Right lobe of liver (tissue), 6 donors: ENCODE results near the gene SPINT2. TPM values are rescaled to one million over a fixed set of nuclear protein-coding genes. Genes with fewer than 3 reads are reported as not detected.

Source experiments
- ATAC-seq, 4 donors: fragments of 200-7000 bp; cut with Tn5 transposase; one replicate each; pipeline ENCODE4 v1.9.1; 2020; ENCODE audit warnings: mild to moderate bottlenecking in 4 of 4, moderate library complexity in 4 of 4
- DNase-seq, 3 donors: peaks; one replicate each; pipeline ENCODE4 v3.0.0-alpha.2; 2020
- H3K27ac ChIP-seq, 3 donors: fragments of 200-600 bp; one replicate each; pipeline ENCODE4 v1.8.0; 2022
- H3K27me3 ChIP-seq, 2 donors: fragments of 200-600 bp; one replicate each; pipeline ENCODE4 v1.8.0; 2022
- H3K36me3 ChIP-seq, 4 donors: fragments of 200-600 bp; sonication (generic) in 1 of 4; one replicate each; pipeline versions ENCODE4 v1.5.1 to v1.8.0; 2017 to 2022; ENCODE audit warnings: control low read depth in 1 of 4
- H3K4me1 ChIP-seq, 4 donors: fragments of 200-600 bp; sonication (generic) in 1 of 4; one replicate each; pipeline versions ENCODE4 v1.5.1 to v1.8.0; 2017 to 2022; ENCODE audit warnings: control low read depth in 1 of 4
- H3K4me3 ChIP-seq, 3 donors: fragments of 200-600 bp; one replicate each; pipeline ENCODE4 v1.8.0; 2022
- H3K9me3 ChIP-seq, 4 donors: fragments of 200-600 bp; sonication (generic) in 1 of 4; one replicate each; pipeline versions ENCODE4 v1.5.1 to v1.8.0; 2017 to 2022; ENCODE audit warnings: control low read depth in 1 of 4
- POLR2A ChIP-seq: fragments of 450-650 bp; IDR thresholded peaks from one replicate; pipeline ENCODE4 v1.6.1; 2017; ENCODE audit warnings: antibody characterized with exemption, mild to moderate bottlenecking
- WGBS: methylation state at CpG from one replicate; pipeline ENCODE4 v1.1.6; 2018; ENCODE audit warnings: low coverage, low lambda C conversion rate; ENCODE audit not compliant: insufficient coverage; ENCODE audit errors: missing lambda C conversion rate; 5-methylcytosine and 5-hydroxymethylcytosine counted together
- intact Hi-C, 2 donors: fragments of 100-400 bp; cut with DNase I; formaldehyde crosslinking; loops; one replicate each; pipeline versions ENCODE4 v1.11.2 to v1.14.1; 2022
- total RNA-seq, 6 experiments: library from RNA; depleted of rRNA in 2 of 6; stranded (reverse); fragments of >200 nt in 2 of 6; fragmentation: NEBNext Ultra II Directional in 3 of 6; extraction: Animal tissue kit (Norgen Biotek cat#: 25700) in 3 of 6; gene quantifications; one replicate each; pipeline versions ENCODE4 v1.1.0 to v1.2.4, GENCODE V29; 2016 to 2023
- TF ChIP-seq, protein P1 (sequence below), 4 donors: fragments of 200-600 bp in 3 of 4; fragments of 450-650 bp in 1 of 4; IDR thresholded peaks; one replicate each; pipeline versions ENCODE4 v1.5.1 to v1.8.0; 2016 to 2022; ENCODE audit warnings: antibody characterized with exemption in 4 of 4, mild to moderate bottlenecking in 2 of 4
- donor health status: DM: no; HTN: yes; CAD: no.
- donor health status: DM: no; HTN: no; CAD: no.
- donor health status: DM: no; HTN: no; CAD: no.
- donor health status: DM: no; HTN: yes; CAD: no.
- donor health status: DM: no; HTN: yes; CAD: no.

SPINT2 gene
- total RNA-seq, 6 experiments from 2014 or later = 3.5 to 19.1 (median 6.2) TPM

DNA sequence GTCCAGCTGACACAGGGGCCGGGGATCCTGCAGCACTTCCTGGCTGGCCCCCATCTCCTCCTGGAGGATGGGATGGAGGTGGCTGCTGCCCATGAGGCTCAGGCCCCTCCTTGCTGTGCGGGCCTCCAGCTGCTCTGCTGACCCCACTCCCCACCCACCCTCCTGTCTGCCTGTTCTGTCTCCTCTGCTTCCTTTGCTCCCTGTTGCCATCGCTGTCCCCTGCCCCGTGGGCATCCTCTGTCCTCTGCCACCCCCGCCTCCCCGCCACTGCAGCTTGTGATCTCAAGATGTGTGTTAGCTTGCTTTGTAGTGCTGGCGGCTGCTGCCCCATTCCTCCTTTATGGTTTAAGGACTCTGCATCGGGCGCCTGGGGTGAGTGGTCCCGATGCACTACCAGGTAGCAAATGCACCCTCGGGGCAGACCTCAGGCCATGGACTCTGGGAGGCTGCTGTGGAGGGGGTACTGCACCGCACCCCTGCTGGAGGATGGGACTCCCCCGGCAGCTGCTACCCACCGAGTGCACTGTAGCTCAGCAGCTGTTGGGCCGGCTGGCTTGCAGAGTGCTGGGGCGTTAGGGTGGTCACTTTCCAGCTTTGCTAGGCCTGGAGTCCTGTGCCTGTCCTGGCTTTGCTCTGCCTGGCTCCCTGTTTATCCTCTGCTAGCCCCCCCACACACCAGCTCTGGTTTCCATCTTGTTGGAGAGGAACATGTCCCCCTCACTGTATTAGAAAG, 23.9 kb downstream of the SPINT2 start:
- H3K27ac ChIP-seq = no peak overlapping the region
- no peak overlapping the region for H3K4me3 ChIP-seq
- peaks cover 0 to 3% (median 0%) of the 10 kb centered on the region in 4 donors for H3K4me1 ChIP-seq
- H3K36me3 ChIP-seq = no peaks in the 10 kb centered on the region
- intact Hi-C loops = no loop called here
- H3K27me3 ChIP-seq = no peaks in the 10 kb centered on the region
- ATAC-seq (no peak), DNase-seq (no peak)
- no peak for TF ChIP-seq POLR2A
- TF ChIP-seq, protein P1, sequence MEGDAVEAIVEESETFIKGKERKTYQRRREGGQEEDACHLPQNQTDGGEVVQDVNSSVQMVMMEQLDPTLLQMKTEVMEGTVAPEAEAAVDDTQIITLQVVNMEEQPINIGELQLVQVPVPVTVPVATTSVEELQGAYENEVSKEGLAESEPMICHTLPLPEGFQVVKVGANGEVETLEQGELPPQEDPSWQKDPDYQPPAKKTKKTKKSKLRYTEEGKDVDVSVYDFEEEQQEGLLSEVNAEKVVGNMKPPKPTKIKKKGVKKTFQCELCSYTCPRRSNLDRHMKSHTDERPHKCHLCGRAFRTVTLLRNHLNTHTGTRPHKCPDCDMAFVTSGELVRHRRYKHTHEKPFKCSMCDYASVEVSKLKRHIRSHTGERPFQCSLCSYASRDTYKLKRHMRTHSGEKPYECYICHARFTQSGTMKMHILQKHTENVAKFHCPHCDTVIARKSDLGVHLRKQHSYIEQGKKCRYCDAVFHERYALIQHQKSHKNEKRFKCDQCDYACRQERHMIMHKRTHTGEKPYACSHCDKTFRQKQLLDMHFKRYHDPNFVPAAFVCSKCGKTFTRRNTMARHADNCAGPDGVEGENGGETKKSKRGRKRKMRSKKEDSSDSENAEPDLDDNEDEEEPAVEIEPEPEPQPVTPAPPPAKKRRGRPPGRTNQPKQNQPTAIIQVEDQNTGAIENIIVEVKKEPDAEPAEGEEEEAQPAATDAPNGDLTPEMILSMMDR (IDR thresholded peaks at IDR 0.05) = no peak
- 75% methylated on average over 7 of the region's 16 CpGs for WGBS
- no peaks in the 10 kb centered on the region for H3K9me3 ChIP-seq

DNA sequence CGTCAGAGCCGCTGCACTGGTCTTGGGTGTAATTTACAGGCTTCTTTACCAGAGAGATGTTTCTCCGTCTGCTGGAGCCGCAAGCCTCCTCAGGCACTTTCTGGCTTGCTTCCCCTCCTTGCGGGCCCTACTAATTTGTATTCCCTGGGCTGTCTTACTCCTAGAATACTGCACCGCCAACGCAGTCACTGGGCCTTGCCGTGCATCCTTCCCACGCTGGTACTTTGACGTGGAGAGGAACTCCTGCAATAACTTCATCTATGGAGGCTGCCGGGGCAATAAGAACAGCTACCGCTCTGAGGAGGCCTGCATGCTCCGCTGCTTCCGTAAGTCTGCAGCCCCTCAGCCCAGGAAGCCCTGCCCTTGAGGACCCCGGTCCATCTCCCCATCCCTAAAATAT, 25.6 kb downstream of the SPINT2 start:
- Histone ChIP-seq H3K4me3 (no peak overlapping the region), H3K27me3 (no peaks in the 10 kb centered on the region), H3K27ac (no peak overlapping the region), H3K9me3 (no peaks in the 10 kb centered on the region), H3K4me1 (peaks cover 0 to under 1% (median 0%) of the 10 kb centered on the region in 4 donors), H3K36me3 (no peaks in the 10 kb centered on the region)
- ATAC-seq (no peak), DNase-seq (no peak)
- intact Hi-C loops = no loop called here
- TF ChIP-seq POLR2A = no peak
- TF ChIP-seq, protein P1 (IDR thresholded peaks at IDR 0.05) = no peak
- 94% methylated on average over 10 of the region's 15 CpGs for WGBS

DNA sequence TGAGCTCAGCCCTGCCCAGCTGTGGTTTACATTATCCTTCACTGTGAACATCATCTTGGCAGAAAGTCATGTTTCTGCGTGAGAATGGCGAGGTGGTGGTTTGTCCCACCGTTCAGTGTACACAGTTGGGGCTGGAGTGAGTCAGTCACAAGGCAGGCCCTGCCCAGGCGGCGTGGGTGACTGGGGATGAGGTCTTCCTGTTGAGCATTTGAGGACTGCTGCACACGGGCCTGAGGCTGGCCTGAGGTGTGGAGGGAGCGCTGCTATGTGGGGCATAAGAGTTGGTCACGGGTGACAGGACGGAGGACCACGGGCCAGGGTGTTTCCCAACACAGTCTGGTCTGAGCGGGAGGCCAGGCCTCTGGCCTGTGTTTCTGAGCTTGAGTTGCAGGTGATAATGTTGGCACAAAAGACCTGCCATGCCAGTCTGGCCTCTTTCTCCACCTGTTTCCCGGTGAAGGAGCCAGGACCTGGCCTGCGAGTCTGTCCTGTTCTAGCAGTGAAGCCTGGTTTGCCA, 26.3 kb downstream of the SPINT2 start:
- WGBS = no CpG with 5 or more reads among the region's 13 CpGs
- no peak for ATAC-seq
- no peak overlapping the region for H3K4me3 ChIP-seq

DNA sequence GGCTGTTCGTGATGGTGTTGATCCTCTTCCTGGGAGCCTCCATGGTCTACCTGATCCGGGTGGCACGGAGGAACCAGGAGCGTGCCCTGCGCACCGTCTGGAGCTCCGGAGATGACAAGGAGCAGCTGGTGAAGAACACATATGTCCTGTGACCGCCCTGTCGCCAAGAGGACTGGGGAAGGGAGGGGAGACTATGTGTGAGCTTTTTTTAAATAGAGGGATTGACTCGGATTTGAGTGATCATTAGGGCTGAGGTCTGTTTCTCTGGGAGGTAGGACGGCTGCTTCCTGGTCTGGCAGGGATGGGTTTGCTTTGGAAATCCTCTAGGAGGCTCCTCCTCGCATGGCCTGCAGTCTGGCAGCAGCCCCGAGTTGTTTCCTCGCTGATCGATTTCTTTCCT, 27.5 kb downstream of the SPINT2 start:
- H3K27me3 ChIP-seq = no peaks in the 10 kb centered on the region
- no peak overlapping the region for H3K27ac ChIP-seq
- TF ChIP-seq, protein P1 (IDR thresholded peaks at IDR 0.05) = no peak
- TF ChIP-seq POLR2A = no peak
- WGBS = 74% methylated on average over 13 of the region's 15 CpGs
- intact Hi-C loops = no loop called here
- H3K4me1 ChIP-seq = no peaks in the 10 kb centered on the region
- H3K36me3 ChIP-seq = no peaks in the 10 kb centered on the region
- no peaks in the 10 kb centered on the region for H3K9me3 ChIP-seq
- no peak for DNase-seq
- no peak overlapping the region for H3K4me3 ChIP-seq
- no peak for ATAC-seq

More for the DNA sequence above, 26.3 kb downstream of the SPINT2 start:
- Histone ChIP-seq H3K9me3 (no peaks in the 10 kb centered on the region), H3K27me3 (no peaks in the 10 kb centered on the region), H3K36me3 (no peaks in the 10 kb centered on the region), H3K4me1 (no peaks in the 10 kb centered on the region), H3K27ac (no peak overlapping the region)
- no peak for TF ChIP-seq POLR2A
- TF ChIP-seq, protein P1 (IDR thresholded peaks at IDR 0.05) = no peak
- DNase-seq = no peak
- intact Hi-C loops = no loop called here
